Esophagus (tissue), 2 donors: ENCODE measurements around the gene NECTIN1. TPM values are rescaled to one million over a fixed set of nuclear protein-coding genes. Genes with fewer than 3 reads are reported as not detected.

Experiments
- H3K27ac ChIP-seq, 2 donors: one replicate each; pipeline ENCODE4 v1.5.1; 2013; ENCODE audit warnings: low read depth in 2 of 2, mild to moderate bottlenecking in 2 of 2, inconsistent platforms in 1 of 2, low read length in 1 of 2, moderate library complexity in 1 of 2
- H3K27me3 ChIP-seq, 2 donors: one replicate each; pipeline ENCODE4 v1.6.1; 2013; ENCODE audit warnings: low read length in 2 of 2, control low read depth in 1 of 2, mild to moderate bottlenecking in 1 of 2; ENCODE audit not compliant: insufficient read depth in 2 of 2, control insufficient read depth in 1 of 2
- H3K36me3 ChIP-seq, 2 donors: one replicate each; pipeline ENCODE4 v1.6.1; 2013; ENCODE audit warnings: low read length in 1 of 2; ENCODE audit not compliant: control insufficient read depth in 2 of 2, insufficient read depth in 2 of 2
- H3K4me1 ChIP-seq, 2 donors: one replicate each; pipeline ENCODE4 v1.6.1; 2013; ENCODE audit warnings: low read length in 1 of 2; ENCODE audit not compliant: control insufficient read depth in 2 of 2, insufficient read depth in 2 of 2
- H3K4me3 ChIP-seq, 2 donors: one replicate each; pipeline ENCODE4 v1.5.1; 2013; ENCODE audit warnings: low read length in 2 of 2, mild to moderate bottlenecking in 2 of 2, low read depth in 1 of 2, moderate library complexity in 1 of 2
- H3K9me3 ChIP-seq, 2 donors: one replicate each; pipeline ENCODE4 v1.6.1; 2013; ENCODE audit warnings: mild to moderate bottlenecking in 2 of 2, low read depth in 1 of 2, low read length in 1 of 2, moderate library complexity in 1 of 2; ENCODE audit not compliant: control insufficient read depth in 2 of 2, insufficient read depth in 1 of 2
- WGBS, 2 donors: extraction: QIAGEN DNeasy Blood & Tissue Kit; methylation state at CpG; one replicate each; pipeline ENCODE4 v1.1.7; 2013; 5-methylcytosine and 5-hydroxymethylcytosine counted together
- polyA plus RNA-seq, 2 donors: library from polyadenylated mRNA; stranded (reverse); fragments of 200-250 nt; gene quantifications; one replicate each; pipeline ENCODE4 v1.2.3, GENCODE V29; 2013
- donor health status: healthy with polysubstance abuse.
- donor health status: Bipolar disorder and iron deficiency.

The NECTIN1 gene
- polyA plus RNA-seq, 2 donors, result 79.6 to 89.9 TPM

GRCh38 chr11:119681361-119681910 lies 47.6 kb downstream of the NECTIN1 start:
- H3K4me1 ChIP-seq, result peaks cover 11 to 48% of the 10 kb centered on the region in 2 donors

GRCh38 chr11:119680541-119681360 lies 48.2 kb downstream of the NECTIN1 start:
- Histone ChIP-seq H3K27me3 (no peaks in the 10 kb centered on the region), H3K4me1 (peaks cover 12 to 48% of the 10 kb centered on the region in 2 donors), H3K4me3 (no peak overlapping the region), H3K36me3 (peaks cover 7 to 30% of the 10 kb centered on the region in 2 donors), H3K9me3 (no peaks in the 10 kb centered on the region), H3K27ac (peak overlapping the region; percentile 89 to 94)
- WGBS, 2 donors, result 42 to 46% methylated on average over 11 of the region's 11 CpGs

More at GRCh38 chr11:119681361-119681910, 47.6 kb downstream of the NECTIN1 start:
- H3K27me3 ChIP-seq, result no peaks in the 10 kb centered on the region
- H3K9me3 ChIP-seq, result no peaks in the 10 kb centered on the region
- peaks cover 2 to 29% of the 10 kb centered on the region in 2 donors for H3K36me3 ChIP-seq
- WGBS, 2 donors, result 29 to 38% methylated on average over 8 of the region's 8 CpGs
- H3K4me3 ChIP-seq, result no peak overlapping the region
- peak overlapping the region; percentile 89 to 94 for H3K27ac ChIP-seq

- Histone ChIP-seq H3K4me1 (peaks cover 12 to 35% of the 10 kb centered on the region in 2 donors), H3K27me3 (no peaks in the 10 kb centered on the region), H3K27ac (peak overlapping the region in 1 of 2 donors; percentile 69), H3K4me3 (no peak overlapping the region), H3K9me3 (no peaks in the 10 kb centered on the region), H3K36me3 (peaks cover 11 to 36% of the 10 kb centered on the region in 2 donors)
- WGBS, 2 donors, result 91 to 93% methylated on average over 6 to 7 of the region's 7 CpGs
Observed at GRCh38 chr11:119679346-119679745, 49.7 kb downstream of the NECTIN1 start.

GRCh38 chr11:119678351-119678750 lies 50.6 kb downstream of the NECTIN1 start:
- H3K36me3 ChIP-seq, result peaks cover 11 to 45% of the 10 kb centered on the region in 2 donors

GRCh38 chr11:119677840-119678239 lies 51.2 kb downstream of the NECTIN1 start:
- Histone ChIP-seq H3K27ac (peak overlapping the region in 1 of 2 donors; percentile 37), H3K4me1 (peaks cover 12 to 35% of the 10 kb centered on the region in 2 donors), H3K36me3 (peaks cover 11 to 50% of the 10 kb centered on the region in 2 donors), H3K27me3 (no peaks in the 10 kb centered on the region), H3K4me3 (no peak overlapping the region), H3K9me3 (no peaks in the 10 kb centered on the region)
- 92 to 95% methylated on average over 9 of the region's 9 CpGs for WGBS, 2 donors

More at GRCh38 chr11:119678351-119678750, 50.6 kb downstream of the NECTIN1 start:
- Histone ChIP-seq H3K27ac (no peak overlapping the region), H3K4me3 (no peak overlapping the region), H3K4me1 (peaks cover 12 to 35% of the 10 kb centered on the region in 2 donors), H3K27me3 (no peaks in the 10 kb centered on the region), H3K9me3 (no peaks in the 10 kb centered on the region)
- WGBS, 2 donors, result 91 to 97% methylated on average over 21 of the region's 21 CpGs

GRCh38 chr11:119676461-119677020 lies 52.5 kb downstream of the NECTIN1 start:
- no peak overlapping the region for H3K4me3 ChIP-seq
- peak overlapping the region in 1 of 2 donors; percentile 62 for H3K27ac ChIP-seq
- 81 to 82% methylated on average over 10 of the region's 10 CpGs for WGBS, 2 donors
- no peaks in the 10 kb centered on the region for H3K27me3 ChIP-seq
- H3K36me3 ChIP-seq, result peaks cover 11 to 61% of the 10 kb centered on the region in 2 donors
- H3K4me1 ChIP-seq, result peaks cover 10 to 40% of the 10 kb centered on the region in 2 donors
- H3K9me3 ChIP-seq, result peaks cover 0 to 4% of the 10 kb centered on the region in 2 donors

- Histone ChIP-seq H3K27ac (peak overlapping the region; percentile 27 to 77), H3K9me3 (peaks cover 0 to 4% of the 10 kb centered on the region in 2 donors), H3K27me3 (no peaks in the 10 kb centered on the region), H3K4me1 (peaks cover 5 to 32% of the 10 kb centered on the region in 2 donors), H3K4me3 (no peak overlapping the region), H3K36me3 (peaks cover 11 to 59% of the 10 kb centered on the region in 2 donors)
- 45 to 52% methylated on average over 15 of the region's 15 CpGs for WGBS, 2 donors
Observed at GRCh38 chr11:119673759-119674336, 55.2 kb downstream of the NECTIN1 start.

- Histone ChIP-seq H3K27me3 (no peaks in the 10 kb centered on the region), H3K9me3 (peaks cover 0 to 4% of the 10 kb centered on the region in 2 donors), H3K36me3 (peaks cover 11 to 60% of the 10 kb centered on the region in 2 donors), H3K4me1 (peaks cover 5 to 32% of the 10 kb centered on the region in 2 donors), H3K27ac (peak overlapping the region; percentile 27 to 77), H3K4me3 (no peak overlapping the region)
- WGBS, 2 donors, result 79 to 81% methylated on average over 12 to 13 of the region's 13 CpGs
Observed at GRCh38 chr11:119673052-119673758, 55.8 kb downstream of the NECTIN1 start.

- Histone ChIP-seq H3K36me3 (peaks cover 11 to 60% of the 10 kb centered on the region in 2 donors), H3K4me1 (peaks cover 5 to 32% of the 10 kb centered on the region in 2 donors), H3K27me3 (no peaks in the 10 kb centered on the region), H3K27ac (peak overlapping the region; percentile 46 to 77), H3K9me3 (peaks cover 0 to 4% of the 10 kb centered on the region in 2 donors), H3K4me3 (no peak overlapping the region)
- WGBS, 2 donors, result 65 to 77% methylated on average over 7 of the region's 7 CpGs
Observed at GRCh38 chr11:119672597-119672996, 56.4 kb downstream of the NECTIN1 start.
